Ishikawa (cell line): ENCODE measurements around the gene RASA2.

Experiments
- MAX ChIP-seq: IDR thresholded peaks from 2 replicates; pipeline ENCODE4 v1.6.1; 2012
- NFIC ChIP-seq: IDR thresholded peaks from 2 replicates; pipeline ENCODE4 v1.6.1; 2012
- REST ChIP-seq: IDR thresholded peaks from 2 replicates; pipeline ENCODE4 v1.6.1; 2012; ENCODE audit warnings: low read depth, mild to moderate bottlenecking
- TAF1 ChIP-seq: IDR thresholded peaks from 2 replicates; pipeline ENCODE4 v1.6.1; 2012; ENCODE audit warnings: low read depth, mild to moderate bottlenecking

DNA sequence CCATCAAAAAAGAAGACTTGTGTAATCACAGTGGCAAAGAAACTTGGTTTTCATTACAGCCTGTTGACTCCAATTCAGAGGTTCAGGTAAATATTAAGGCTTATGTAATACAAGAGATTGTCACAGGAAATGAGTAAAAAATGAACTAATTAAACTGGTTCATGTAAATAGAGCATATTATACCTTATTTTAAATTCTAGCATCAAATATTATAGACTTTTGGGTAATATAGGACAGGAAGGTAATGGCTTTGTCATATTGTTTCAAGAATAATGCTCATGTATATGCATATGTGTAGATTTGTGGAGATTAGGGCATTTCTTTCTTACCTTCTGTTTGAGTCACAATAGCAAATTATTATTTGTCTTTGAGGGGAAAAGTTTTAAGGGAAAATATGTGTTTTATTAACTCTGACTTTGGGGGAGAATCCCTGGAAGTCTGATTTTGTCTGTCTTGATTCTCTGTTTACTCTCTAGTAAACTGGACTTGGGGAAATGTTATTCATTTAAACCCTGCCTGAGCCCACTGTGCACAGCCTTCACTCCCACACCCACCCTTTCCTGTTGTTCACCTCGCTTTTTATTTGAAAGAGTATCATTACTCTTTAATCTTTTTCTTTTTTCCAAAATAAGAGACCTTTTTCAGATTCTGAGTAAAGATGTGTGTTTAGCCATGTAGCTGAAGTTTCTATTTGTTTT lies 43.0 kb downstream of the RASA2 start:
- TF ChIP-seq TAF1 (no peak), MAX (no peak), REST (no peak), NFIC (no peak)
